C4-2B (cell line): Measurements from ENCODE around the gene STARD13.

Experiments
- CTCF ChIP-seq: fragments of 450-650 bp; conservative IDR thresholded peaks from 2 replicates; pipeline ENCODE4 v1.5.1; 2017; ENCODE audit warnings: mild to moderate bottlenecking
- ZFX ChIP-seq: fragments of 450-650 bp; IDR thresholded peaks from 2 replicates; pipeline ENCODE4 v1.6.1; 2017

DNA sequence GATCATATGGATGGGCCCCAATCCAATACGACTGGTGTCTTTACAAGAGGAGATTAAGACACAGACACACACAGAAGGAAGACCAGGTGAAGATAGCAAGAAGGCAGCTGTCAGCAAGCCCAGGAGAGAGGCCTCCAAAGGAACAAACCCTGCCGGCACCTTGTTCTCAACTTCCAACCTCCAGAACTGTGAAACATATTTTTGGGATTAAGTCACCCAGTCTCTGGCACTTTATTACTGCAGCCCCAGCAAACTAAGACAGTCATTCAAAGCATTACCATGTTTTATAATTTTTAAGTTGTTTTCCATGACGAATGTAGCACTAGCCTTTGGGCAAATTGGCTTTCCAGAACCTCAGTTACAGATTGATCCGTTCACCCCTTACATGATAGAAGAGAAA is 11.3 kb downstream of the STARD13 start:
- TF ChIP-seq CTCF (no peak), ZFX (no peak)
